ENCODE results near the gene PITX3. TPM values are rescaled to one million over a fixed set of nuclear protein-coding genes. Genes with fewer than 3 reads are reported as not detected.

Gene PITX3
- total and polyA plus RNA-seq, 10 of the 15 experiments (the other 5 are each of a cell fraction or from before 2014, with no cell fraction given): not detected

DNA sequence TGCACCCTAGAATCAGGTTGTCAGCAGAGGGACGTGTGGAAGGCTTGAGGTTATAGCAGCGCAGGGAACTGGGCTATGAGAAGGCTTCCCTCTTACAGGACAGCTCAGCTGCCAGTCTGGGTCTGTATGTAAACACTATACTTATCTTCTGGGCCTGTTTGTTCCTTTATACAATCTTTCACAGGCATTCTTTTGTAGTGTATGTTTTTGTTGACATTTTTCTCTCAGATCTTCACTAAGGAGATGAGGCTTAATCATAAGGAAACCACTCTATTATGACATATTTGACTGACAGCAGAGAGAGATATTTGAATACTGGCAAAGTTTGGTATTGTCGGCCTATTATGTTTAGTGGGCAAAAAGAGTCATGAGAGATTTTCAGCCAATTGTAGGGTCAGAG lies 4.9 kb upstream of the PITX3 start:
- RAD21 ChIA-PET (ENCODE audit: unreplicated experiment): interaction anchor here (0.6 to 2.5 kb wide), 3 partner anchors 16 to 105 kb away, joined by 3 to 15 read pairs (median 14); no protein-coding TSS in a partner anchor
- CTCF ChIA-PET: interaction anchor here (3.2 to 5.1 kb wide), 3 partner anchors 14 to 105 kb away, joined by 19 to 45 read pairs (median 22); no protein-coding TSS in a partner anchor
- Histone ChIP-seq H4K20me1 (ENCODE audit: control insufficient read depth, insufficient read depth) (no peaks in the 10 kb centered on the region), H3K4me1 (ENCODE audit: control insufficient read depth, insufficient read depth, low read length) (peaks cover 4% of the 10 kb centered on the region; the same call in 1 of the 2 replicates), H3K79me2 (ENCODE audit: control insufficient read depth, insufficient read depth, low read length) (peaks cover 54% of the 10 kb centered on the region), H3K36me3 (ENCODE audit: control insufficient read depth in 2 of 2, insufficient read depth in 2 of 2, low read length in 1 of 2) (0 out of 4 replicates have a peak, but pooled peaks cover 0 to 2% of the 10 kb centered on the region in 2 experiments), H3K4me2 (ENCODE audit: control insufficient read depth, insufficient read depth) (peak overlapping the region; percentile 92), H3K9ac (ENCODE audit: control insufficient read depth, insufficient read depth, low read length) (peak overlapping the region; percentile 90), H3K9me3 (replicated peaks; ENCODE audit: control insufficient read depth, insufficient read depth, low read length) (no peaks in the 10 kb centered on the region), H3K27me3 (replicated peaks in 1 of 2; ENCODE audit: control insufficient read depth in 2 of 2, insufficient read depth in 2 of 2, low read length in 1 of 2) (no peaks in the 10 kb centered on the region), H3K4me3 (peak overlapping the region; percentile 86), H2AFZ (ENCODE audit: control insufficient read depth, low read depth, low read length) (no peak overlapping the region), H3K27ac (ENCODE audit: control insufficient read depth, insufficient read depth) (0 out of 2 replicates have a peak overlapping the region, but pooled peaks have one; percentile 88)
- TSS peak; percentile 70 for BruUV-seq (replicated peaks)
- 0 out of 3 replicates have a peak, but pooled peaks have one; percentile 6 for ATAC-seq
- intact Hi-C loops (cut with micrococcal nuclease; ENCODE audit: unreplicated experiment): no loop called here
- POLR2A ChIA-PET: interaction anchor here (0.5 to 1.2 kb wide), 4 partner anchors 41 to 149 kb away, joined by 3 to 5 read pairs (median 4); partner anchors contain the start of gene NFKB2
- SMC1A ChIA-PET (ENCODE audit: uncharacterized antibody, unreplicated experiment): interaction anchor here (1.0 to 2.3 kb wide), 4 partner anchors 14 to 109 kb away, joined by 3 to 7 read pairs (median 4); no protein-coding TSS in a partner anchor
- in situ Hi-C loops (cut with MboI): no loop called here
- 1% methylated on average over 3 of the region's 3 CpGs for WGBS (ENCODE audit: insufficient coverage, insufficient replicate concordance, low lambda C conversion rate, missing lambda C conversion rate)
- no peak for FAIRE-seq
- DNase-seq (ENCODE audit: low read depth, low spot score): no peak
- TF ChIP-seq BCL3 (IDR thresholded peaks at IDR 0.05; ENCODE audit: borderline replicate concordance, insufficient read depth, low read depth, low read length, poor library complexity, severe bottlenecking): no peak
- TF ChIP-seq MEF2B (IDR thresholded peaks at IDR 0.05; ENCODE audit: partially characterized antibody, poor library complexity, severe bottlenecking): no peak
- TF ChIP-seq WRNIP1 (IDR thresholded peaks at IDR 0.05; ENCODE audit: borderline replicate concordance, low read depth, low read length): no peak
- no peak for TF ChIP-seq FOXM1 (IDR thresholded peaks at IDR 0.05; ENCODE audit: low read depth, low read length)
- TF ChIP-seq, protein P1, sequence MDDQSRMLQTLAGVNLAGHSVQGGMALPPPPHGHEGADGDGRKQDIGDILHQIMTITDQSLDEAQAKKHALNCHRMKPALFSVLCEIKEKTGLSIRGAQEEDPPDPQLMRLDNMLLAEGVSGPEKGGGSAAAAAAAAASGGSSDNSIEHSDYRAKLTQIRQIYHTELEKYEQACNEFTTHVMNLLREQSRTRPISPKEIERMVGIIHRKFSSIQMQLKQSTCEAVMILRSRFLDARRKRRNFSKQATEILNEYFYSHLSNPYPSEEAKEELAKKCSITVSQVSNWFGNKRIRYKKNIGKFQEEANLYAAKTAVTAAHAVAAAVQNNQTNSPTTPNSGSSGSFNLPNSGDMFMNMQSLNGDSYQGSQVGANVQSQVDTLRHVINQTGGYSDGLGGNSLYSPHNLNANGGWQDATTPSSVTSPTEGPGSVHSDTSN (IDR thresholded peaks at IDR 0.05; ENCODE audit: insufficient replicate concordance, low read depth, low read length): peak; percentile 43
- TF ChIP-seq SRF (IDR thresholded peaks at IDR 0.05; ENCODE audit: low read depth in 2 of 2, low read length in 2 of 2): no peak
- TF ChIP-seq JUNB (IDR thresholded peaks at IDR 0.05): peak; percentile 43
- TF ChIP-seq, protein P2, sequence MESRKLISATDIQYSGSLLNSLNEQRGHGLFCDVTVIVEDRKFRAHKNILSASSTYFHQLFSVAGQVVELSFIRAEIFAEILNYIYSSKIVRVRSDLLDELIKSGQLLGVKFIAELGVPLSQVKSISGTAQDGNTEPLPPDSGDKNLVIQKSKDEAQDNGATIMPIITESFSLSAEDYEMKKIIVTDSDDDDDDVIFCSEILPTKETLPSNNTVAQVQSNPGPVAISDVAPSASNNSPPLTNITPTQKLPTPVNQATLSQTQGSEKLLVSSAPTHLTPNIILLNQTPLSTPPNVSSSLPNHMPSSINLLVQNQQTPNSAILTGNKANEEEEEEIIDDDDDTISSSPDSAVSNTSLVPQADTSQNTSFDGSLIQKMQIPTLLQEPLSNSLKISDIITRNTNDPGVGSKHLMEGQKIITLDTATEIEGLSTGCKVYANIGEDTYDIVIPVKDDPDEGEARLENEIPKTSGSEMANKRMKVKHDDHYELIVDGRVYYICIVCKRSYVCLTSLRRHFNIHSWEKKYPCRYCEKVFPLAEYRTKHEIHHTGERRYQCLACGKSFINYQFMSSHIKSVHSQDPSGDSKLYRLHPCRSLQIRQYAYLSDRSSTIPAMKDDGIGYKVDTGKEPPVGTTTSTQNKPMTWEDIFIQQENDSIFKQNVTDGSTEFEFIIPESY (IDR thresholded peaks at IDR 0.05): no peak
- no peak for TF ChIP-seq CBX5 (IDR thresholded peaks at IDR 0.05; ENCODE audit: low read depth)
- no peak for TF ChIP-seq SMAD1 (IDR thresholded peaks at IDR 0.05; ENCODE audit: low read depth, partially characterized antibody)
- no peak for TF ChIP-seq TARDBP (IDR thresholded peaks at IDR 0.05; ENCODE audit: borderline replicate concordance)
- TF ChIP-seq NR2F1 (conservative IDR thresholded peaks at IDR 0.05): no peak
- no peak for TF ChIP-seq CUX1 (IDR thresholded peaks at IDR 0.05; ENCODE audit: insufficient replicate concordance, low read depth, low read length)

Measured in GM12878 (cell line).